GM12892 (cell line): ENCODE results near the gene MFSD1.

Experiments used
- DNase-seq: peaks from one replicate; pipeline ENCODE4 v3.0.0; 2011; ENCODE audit not compliant: insufficient read length
- FAIRE-seq: peaks from 2 replicates; lab custom pipeline; 2011; peaks lifted over from hg19 to GRCh38; lab: Jason Lieb, UNC
- POLR2A ChIP-seq: IDR thresholded peaks from 2 replicates; pipeline ENCODE4 v1.6.1; 2011; ENCODE audit warnings: low read depth, low read length, control low read depth
- POLR2AphosphoS5 ChIP-seq: IDR thresholded peaks from 2 replicates; pipeline ENCODE4 v1.6.1; 2011; ENCODE audit warnings: low read depth, low read length, control low read depth
- TAF1 ChIP-seq: IDR thresholded peaks from 2 replicates; pipeline ENCODE4 v1.6.1; 2011; ENCODE audit warnings: low read depth, mild to moderate bottlenecking, control low read depth, low read length, borderline replicate concordance

MFSD1 gene

DNA sequence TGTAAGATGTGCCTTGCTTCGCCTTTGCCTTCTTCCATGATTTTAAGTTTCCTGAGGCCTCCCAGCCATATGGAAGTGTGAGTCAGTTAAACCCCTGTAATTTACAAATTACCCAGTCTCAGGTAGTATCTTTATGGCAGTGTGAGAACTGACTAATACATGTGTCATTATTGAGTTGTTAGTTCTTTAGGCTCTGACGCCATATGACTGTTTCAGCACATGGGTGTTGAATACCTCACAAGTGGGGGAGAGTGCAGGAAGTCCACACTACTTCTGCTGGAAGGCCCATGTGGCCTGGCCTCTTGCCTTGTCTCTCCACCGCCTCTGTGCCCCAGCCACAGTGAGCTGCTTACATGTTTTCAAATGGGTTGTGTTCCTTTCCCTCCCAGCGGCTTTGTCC lies 28.5 kb downstream of the MFSD1 start:
- DNase-seq: no peak
- no peak for FAIRE-seq
- no peak for TF ChIP-seq POLR2AphosphoS5
- TF ChIP-seq TAF1: no peak
- TF ChIP-seq POLR2A: no peak

DNA sequence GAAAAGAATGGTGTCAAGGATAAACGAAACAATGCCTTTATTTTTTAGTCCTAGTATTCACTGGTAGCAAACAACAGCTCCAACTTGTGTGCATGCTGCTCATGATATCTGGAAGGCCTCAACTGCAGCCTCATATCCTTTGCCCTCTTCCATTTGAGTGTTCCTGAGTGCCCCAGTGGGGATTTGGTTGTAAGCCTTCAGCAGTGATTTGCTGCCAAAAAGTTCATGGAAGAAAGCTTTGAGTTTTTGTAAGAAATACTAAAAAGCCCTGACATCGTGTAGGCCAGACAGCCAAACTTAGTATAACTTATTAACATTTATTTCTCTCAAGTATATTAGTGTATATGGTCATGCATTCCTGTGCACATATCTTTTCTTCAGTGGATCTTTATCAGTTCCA lies 30.0 kb downstream of the MFSD1 start:
- no peak for DNase-seq
- TF ChIP-seq POLR2A (no peak), TAF1 (no peak), POLR2AphosphoS5 (no peak)
- no peak for FAIRE-seq

- FAIRE-seq (no peak), DNase-seq (no peak)
- TF ChIP-seq POLR2A: no peak
- TF ChIP-seq POLR2AphosphoS5: no peak
- TF ChIP-seq TAF1: no peak
Observed at GRCh38 chr3:158835631-158836030, 33.8 kb downstream of the MFSD1 start.

DNA sequence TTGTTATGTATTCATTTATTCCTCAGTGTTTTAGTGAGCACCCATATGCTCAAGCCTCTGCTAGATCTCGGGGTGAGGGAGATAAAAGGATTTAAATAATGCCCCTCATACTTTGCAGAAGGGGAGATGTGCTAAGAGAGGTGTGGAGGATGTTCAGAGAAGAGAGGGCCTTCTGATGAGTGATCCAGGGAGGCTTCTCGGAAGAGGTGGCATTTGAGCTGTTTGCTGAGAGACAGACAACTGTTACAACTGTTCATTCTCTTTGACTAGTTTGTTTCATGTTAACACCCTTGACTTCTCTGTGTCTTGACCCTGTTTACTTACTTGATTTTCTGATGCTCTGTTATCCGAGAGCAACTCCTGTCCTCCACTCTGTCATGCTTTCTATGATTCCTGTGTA lies 34.5 kb downstream of the MFSD1 start:
- no peak for TF ChIP-seq POLR2AphosphoS5
- no peak for TF ChIP-seq POLR2A
- no peak for TF ChIP-seq TAF1
- FAIRE-seq (no peak), DNase-seq (no peak)

DNA sequence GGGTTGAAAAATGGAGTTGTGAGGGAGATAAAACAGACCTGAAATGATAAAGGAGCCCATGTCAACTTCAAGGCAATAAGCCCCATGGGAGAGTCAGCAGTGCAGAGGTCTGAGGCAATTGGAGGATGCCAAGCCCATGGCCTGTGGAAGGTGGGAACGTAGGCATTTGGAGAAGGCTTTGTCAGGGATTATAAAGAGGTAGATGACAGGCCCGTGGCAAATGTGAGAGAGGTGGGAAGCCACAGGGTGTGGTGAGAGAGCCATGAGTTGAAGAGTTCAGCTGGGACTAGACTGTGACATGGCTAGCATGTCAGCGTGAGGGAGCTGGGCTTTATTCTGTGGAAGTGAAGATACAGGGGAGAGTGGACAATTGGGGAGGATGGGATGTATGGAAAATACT lies 35.4 kb downstream of the MFSD1 start:
- DNase-seq (no peak), FAIRE-seq (no peak)
- TF ChIP-seq POLR2AphosphoS5: no peak
- TF ChIP-seq TAF1: no peak
- TF ChIP-seq POLR2A: no peak

- FAIRE-seq (no peak), DNase-seq (no peak)
- TF ChIP-seq POLR2A: no peak
- no peak for TF ChIP-seq TAF1
- no peak for TF ChIP-seq POLR2AphosphoS5
Observed at GRCh38 chr3:158839966-158840365, 38.1 kb downstream of the MFSD1 start.

GRCh38 chr3:158841387-158841786 lies 39.5 kb downstream of the MFSD1 start:
- TF ChIP-seq POLR2A (no peak), TAF1 (no peak), POLR2AphosphoS5 (no peak)
- DNase-seq (no peak), FAIRE-seq (no peak)

DNA sequence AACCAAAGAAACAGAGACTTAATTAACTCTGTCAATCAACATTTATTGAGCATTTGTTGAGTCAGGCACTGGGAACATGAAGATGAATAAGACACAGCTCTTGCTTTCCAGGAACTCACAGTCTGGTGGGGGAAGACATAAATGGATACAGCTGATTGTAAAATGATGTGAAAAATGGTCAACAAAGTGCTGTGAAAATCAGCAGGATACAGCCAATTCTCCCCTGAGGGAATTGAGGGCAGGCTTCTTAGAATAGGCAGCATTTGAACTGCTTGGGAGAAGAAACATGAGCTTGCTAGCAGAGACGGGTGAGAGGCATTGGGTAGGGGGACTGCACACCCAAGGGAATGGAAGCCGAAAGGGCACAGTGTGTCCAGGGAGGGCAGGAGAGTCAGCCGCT lies 41.1 kb downstream of the MFSD1 start:
- TF ChIP-seq POLR2A: no peak
- TF ChIP-seq POLR2AphosphoS5: no peak
- no peak for TF ChIP-seq TAF1
- DNase-seq (no peak), FAIRE-seq (no peak)

DNA sequence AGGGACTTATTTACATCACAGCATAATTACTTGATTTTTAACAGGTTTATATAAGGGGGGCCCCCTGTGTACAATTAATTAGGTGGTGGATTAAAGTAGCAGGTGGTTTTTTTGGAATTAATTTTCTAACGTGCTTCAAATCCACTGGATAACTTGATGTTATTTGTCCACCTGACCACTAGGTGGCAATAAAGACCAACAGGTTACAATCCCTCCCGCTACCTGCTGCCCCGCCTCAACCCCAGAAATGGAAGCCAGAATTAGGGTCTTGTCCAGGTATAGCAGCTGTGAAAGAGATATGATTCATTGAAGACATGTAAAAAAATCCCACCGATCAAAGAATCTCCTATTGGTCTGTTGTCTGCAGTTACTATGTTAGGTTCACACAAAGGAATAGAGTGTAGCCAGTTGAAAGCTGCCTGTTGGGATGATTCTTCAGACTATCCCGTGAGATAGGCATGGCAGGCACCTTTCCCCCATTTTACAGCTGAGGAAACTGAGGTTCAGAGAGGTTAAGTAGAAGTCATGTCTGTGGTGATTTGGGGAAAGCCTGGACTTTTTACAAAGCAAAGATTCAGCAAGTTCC lies 44.0 kb downstream of the MFSD1 start:
- FAIRE-seq: peak; percentile 93
- TF ChIP-seq TAF1 (no peak), POLR2AphosphoS5 (no peak), POLR2A (no peak)

GRCh38 chr3:158846803-158847451 lies 45.1 kb downstream of the MFSD1 start:
- no peak for DNase-seq
- peak; percentile 56 for FAIRE-seq
- TF ChIP-seq POLR2A: no peak
- no peak for TF ChIP-seq TAF1
- TF ChIP-seq POLR2AphosphoS5: no peak

More for the DNA sequence above, 44.0 kb downstream of the MFSD1 start:
- DNase-seq: peak; percentile 19

- no peak for DNase-seq
- peak; percentile 74 for FAIRE-seq
- TF ChIP-seq POLR2A (no peak), POLR2AphosphoS5 (no peak), TAF1 (no peak)
Observed at GRCh38 chr3:158847452-158847821, 45.6 kb downstream of the MFSD1 start.

- no peak for DNase-seq
- peak; percentile 9 for FAIRE-seq
- TF ChIP-seq TAF1 (no peak), POLR2AphosphoS5 (no peak), POLR2A (no peak)
Observed at GRCh38 chr3:158847885-158848284, 46.0 kb downstream of the MFSD1 start.

GRCh38 chr3:158849757-158850156 lies 47.9 kb downstream of the MFSD1 start:
- no peak for TF ChIP-seq TAF1
- no peak for TF ChIP-seq POLR2A
- TF ChIP-seq POLR2AphosphoS5: no peak
- no peak for DNase-seq
- no peak for FAIRE-seq
